ENCODE data around the gene RPL7A. TPM values are rescaled to one million over a fixed set of nuclear protein-coding genes. Genes with fewer than 3 reads are reported as not detected.

Gene RPL7A
- total RNA-seq, 2 donors from 2014 or later = 889 to 895 TPM

- no peaks in the 10 kb centered on the region for H3K27me3 ChIP-seq (replicated peaks; ENCODE audit: insufficient read depth)
- no peak overlapping the region for H3K4me3 ChIP-seq
- no peak for TF ChIP-seq CTCF (IDR thresholded peaks at IDR 0.05)
- DNase-seq (ENCODE audit: low spot score) (no peak), ATAC-seq (ENCODE audit: insufficient number of reproducible peaks, low FRiP score, low read depth) (no peak)
- peaks cover 18 to 24% of the 10 kb centered on the region in 2 donors for H3K4me1 ChIP-seq (ENCODE audit: control insufficient read depth in 1 of 2, low read depth in 2 of 2)
- H3K9me3 ChIP-seq = no peaks in the 10 kb centered on the region
- H3K36me3 ChIP-seq = peaks cover 3% of the 10 kb centered on the region
- no peak overlapping the region for H3K27ac ChIP-seq
Observed at GRCh38 chr9:133377721-133378216, 29.8 kb downstream of the RPL7A start.

- no peaks in the 10 kb centered on the region for H3K27me3 ChIP-seq (replicated peaks; ENCODE audit: insufficient read depth)
- no peaks in the 10 kb centered on the region for H3K9me3 ChIP-seq
- H3K4me1 ChIP-seq (ENCODE audit: control insufficient read depth in 1 of 2, low read depth in 2 of 2) = peaks cover 14 to 17% of the 10 kb centered on the region in 2 donors
- no peak for TF ChIP-seq CTCF (IDR thresholded peaks at IDR 0.05)
- no peak overlapping the region for H3K4me3 ChIP-seq
- H3K36me3 ChIP-seq = no peaks in the 10 kb centered on the region
- DNase-seq (ENCODE audit: low spot score) = no peak
- H3K27ac ChIP-seq = no peak overlapping the region
- no peak for ATAC-seq (ENCODE audit: insufficient number of reproducible peaks, low FRiP score, low read depth)
Observed at GRCh38 chr9:133378408-133378962, 30.5 kb downstream of the RPL7A start.

- H3K4me1 ChIP-seq (ENCODE audit: control insufficient read depth in 1 of 2, low read depth in 2 of 2) = peaks cover 7 to 9% of the 10 kb centered on the region in 2 donors
- H3K27me3 ChIP-seq (replicated peaks; ENCODE audit: insufficient read depth) = no peaks in the 10 kb centered on the region
- no peaks in the 10 kb centered on the region for H3K36me3 ChIP-seq
- DNase-seq (ENCODE audit: low spot score) (no peak), ATAC-seq (ENCODE audit: insufficient number of reproducible peaks, low FRiP score, low read depth) (no peak)
- no peak for TF ChIP-seq CTCF (IDR thresholded peaks at IDR 0.05)
- no peak overlapping the region for H3K4me3 ChIP-seq
- no peak overlapping the region for H3K27ac ChIP-seq
- no peaks in the 10 kb centered on the region for H3K9me3 ChIP-seq
Observed at GRCh38 chr9:133379153-133380086, 31.4 kb downstream of the RPL7A start.

- Histone ChIP-seq H3K4me3 (no peak overlapping the region), H3K9me3 (no peaks in the 10 kb centered on the region)
Observed at GRCh38 chr9:133380734-133381133, 32.7 kb downstream of the RPL7A start.

More at GRCh38 chr9:133380734-133381133, 32.7 kb downstream of the RPL7A start:
- H3K27me3 ChIP-seq (replicated peaks; ENCODE audit: insufficient read depth) = no peaks in the 10 kb centered on the region
- ATAC-seq (ENCODE audit: insufficient number of reproducible peaks, low FRiP score, low read depth) (no peak), DNase-seq (ENCODE audit: low spot score) (no peak)
- no peaks in the 10 kb centered on the region for H3K36me3 ChIP-seq
- TF ChIP-seq CTCF (IDR thresholded peaks at IDR 0.05) = no peak
- peaks cover 4 to 5% of the 10 kb centered on the region in 2 donors for H3K4me1 ChIP-seq (ENCODE audit: control insufficient read depth in 1 of 2, low read depth in 2 of 2)
- no peak overlapping the region for H3K27ac ChIP-seq

Data from thoracic aorta (tissue), 2 donors.